A549 (cell line): ENCODE measurements around the gene TRMT61A. TPM values are rescaled to one million over a fixed set of nuclear protein-coding genes. Genes with fewer than 3 reads are reported as not detected.
A peak's percentile ranks its signal among the peaks of the same experiment; 100 is the strongest.

Experiments used
- ATAC-seq, 2 experiments: fragments of 200-7000 bp in 1 of 2; fragments of >200 bp in 1 of 2; cut with Nextera tagmentation in 1 of 2; cut with Tn5 transposase in 1 of 2; 3 replicates each; pipeline versions ENCODE4 v1.8.0 to v1.9.1; 2018 to 2020; ENCODE audit warnings: mild to moderate bottlenecking in 1 of 2, moderate library complexity in 1 of 2
- CTCF ChIA-PET: fragments of 300-600 bp; sonication (Branson Sonifier 250); formaldehyde crosslinking; extraction: SDS; loops from one replicate; lab custom pipeline; 2021; ENCODE audit warnings: antibody characterized with exemption, inconsistent platforms; lab: Yijun Ruan, JAX
- POLR2A ChIA-PET: fragments of 350-600 bp; formaldehyde crosslinking; extraction: SDS; loops from one replicate; lab custom pipeline; 2021; ENCODE audit warnings: antibody characterized with exemption, inconsistent platforms; lab: Yijun Ruan, JAX
- DNase-seq, 2 experiments: peaks; one replicate each; pipeline versions ENCODE4 v3.0.0 to v3.0.0-alpha.2; 2011 to 2016; ENCODE audit warnings: low read depth in 1 of 2, low spot score in 1 of 2
- FAIRE-seq: peaks from 2 replicates; lab custom pipeline; 2011; peaks lifted over from hg19 to GRCh38; lab: Jason Lieb, UNC
- H3K27ac ChIP-seq, 2 experiments: fragments of >200 bp; sonication (Bioruptor Twin); formaldehyde crosslinking; 3 replicates each; pipeline ENCODE4 v1.5.1; 2016 to 2017
- H3K4me1 ChIP-seq: fragments of >200 bp; sonication (Bioruptor Twin); formaldehyde crosslinking; 3 replicates; pipeline ENCODE4 v1.6.1; 2016
- H3K4me2 ChIP-seq: fragments of >200 bp; sonication (Bioruptor Twin); formaldehyde crosslinking; 3 replicates; pipeline ENCODE4 v1.6.1; 2016
- H3K4me3 ChIP-seq: fragments of >200 bp; sonication (Bioruptor Twin); formaldehyde crosslinking; 3 replicates; pipeline ENCODE4 v1.5.1; 2016
- H3K9me3 ChIP-seq: fragments of >200 bp; sonication (Bioruptor Twin); formaldehyde crosslinking; 3 replicates; pipeline ENCODE4 v1.6.1; 2016
- CBX8 ChIP-seq: fragments of 200-600 bp; sonication (generic); IDR thresholded peaks from 2 replicates; pipeline ENCODE4 v1.6.1; 2016
- CEBPB ChIP-seq, 2 experiments: fragments of >200 bp in 1 of 2; sonication (Bioruptor Twin) in 1 of 2; formaldehyde crosslinking in 1 of 2; IDR thresholded peaks; 2 replicates each; pipeline ENCODE4 v1.6.1; 2012 to 2016
- CHD2 ChIP-seq: fragments of 150-350 bp; IDR thresholded peaks from 2 replicates; pipeline ENCODE4 v1.6.1; 2014; ENCODE audit warnings: low read length; ENCODE audit not compliant: partially characterized antibody
- EHMT2 ChIP-seq: fragments of 200-600 bp; sonication (generic); IDR thresholded peaks from 2 replicates; pipeline ENCODE4 v1.6.1; 2016; ENCODE audit warnings: antibody characterized with exemption, low read depth, mild to moderate bottlenecking, moderate library complexity
- FOSL2 ChIP-seq, 2 experiments: fragments of 450-650 bp in 1 of 2; fragments of >200 bp in 1 of 2; sonication (Bioruptor Twin) in 1 of 2; formaldehyde crosslinking; IDR thresholded peaks; 2 replicates each; pipeline versions ENCODE4 v1.5.0 to v1.6.1; 2016 to 2020; ENCODE audit warnings: mild to moderate bottlenecking in 1 of 2, moderate library complexity in 1 of 2
- HES2 ChIP-seq: fragments of >200 bp; sonication (Bioruptor Twin); formaldehyde crosslinking; IDR thresholded peaks from 2 replicates; pipeline ENCODE4 v1.6.1; 2016
- HEYL ChIP-seq: fragments of 250-450 bp; sonication (Bioruptor Pico); IDR thresholded peaks from 2 replicates; pipeline ENCODE4 v1.8.0; 2021; ENCODE audit warnings: mild to moderate bottlenecking, moderate library complexity
- HOXA7 ChIP-seq: fragments of 250-450 bp; sonication (Bioruptor Pico); IDR thresholded peaks from 2 replicates; pipeline ENCODE4 v1.5.0; 2020; ENCODE audit warnings: mild to moderate bottlenecking, moderate library complexity
- JUN ChIP-seq, 2 experiments: fragments of >200 bp; sonication (Bioruptor Twin); formaldehyde crosslinking; IDR thresholded peaks; 2 replicates in 1 of 2; 3 replicates in 1 of 2; pipeline ENCODE4 v1.6.1; 2016 to 2017
- KDM5A ChIP-seq: fragments of 200-600 bp; sonication (generic); IDR thresholded peaks from 2 replicates; pipeline ENCODE4 v1.6.1; 2016; ENCODE audit warnings: antibody characterized with exemption, mild to moderate bottlenecking
- MAFK ChIP-seq: fragments of 450-650 bp; IDR thresholded peaks from 2 replicates; pipeline ENCODE4 v1.6.1; 2014; ENCODE audit not compliant: partially characterized antibody
- MAX ChIP-seq: IDR thresholded peaks from 2 replicates; pipeline ENCODE4 v1.6.1; 2012
- NFE2L2 ChIP-seq: fragments of 150-350 bp; conservative IDR thresholded peaks from 2 replicates; pipeline ENCODE4 v1.6.1; 2014; ENCODE audit warnings: low read length
- NR3C1 ChIP-seq: fragments of >200 bp; sonication (Bioruptor Twin); formaldehyde crosslinking; IDR thresholded peaks from 3 replicates; pipeline ENCODE4 v1.6.1; 2017
- PHF8 ChIP-seq: fragments of 200-600 bp; sonication (generic); IDR thresholded peaks from 2 replicates; pipeline ENCODE4 v1.6.1; 2016; ENCODE audit warnings: low read depth, mild to moderate bottlenecking, antibody characterized with exemption, moderate library complexity, borderline replicate concordance
- POLR2AphosphoS2 ChIP-seq: conservative IDR thresholded peaks from 2 replicates; pipeline ENCODE4 v1.6.1; 2012; ENCODE audit warnings: low read length, improper control_type of control experiment, inconsistent platforms
- REST ChIP-seq: fragments of 200-600 bp; sonication (generic); IDR thresholded peaks from 2 replicates; pipeline ENCODE4 v1.6.1; 2016; ENCODE audit warnings: antibody characterized with exemption, mild to moderate bottlenecking, moderate library complexity
- RFX5 ChIP-seq: fragments of 450-650 bp; IDR thresholded peaks from 2 replicates; pipeline ENCODE4 v1.7.1; 2014; ENCODE audit warnings: antibody characterized with exemption, mild to moderate bottlenecking, moderate library complexity
- SREBF2 ChIP-seq: fragments of 450-650 bp; IDR thresholded peaks from 2 replicates; pipeline ENCODE4 v1.6.1; 2014; ENCODE audit warnings: mild to moderate bottlenecking, moderate library complexity
- USF2 ChIP-seq: fragments of 450-650 bp; IDR thresholded peaks from 2 replicates; pipeline ENCODE4 v1.6.1; 2014; ENCODE audit warnings: antibody characterized with exemption
- ZC3H11A ChIP-seq: fragments of 450-650 bp; IDR thresholded peaks from 2 replicates; pipeline ENCODE4 v1.6.1; 2014; ENCODE audit warnings: antibody characterized with exemption, mild to moderate bottlenecking
- WGBS: methylation state at CpG from one replicate; pipeline ENCODE4 v1.1.6; 2017; ENCODE audit errors: missing lambda C conversion rate; 5-methylcytosine and 5-hydroxymethylcytosine counted together
- polyA plus RNA-seq, 4 experiments: library from polyadenylated mRNA; depleted of rRNA in 3 of 4; stranded (reverse); fragments of >200 nt; fragmentation: RNase III in 1 of 4; extraction: RNeasy Plus Mini Kit Qiagen cat#74134 plus additional on column Dnase treatment in 1 of 4; gene quantifications; 2 replicates in 3 of 4; 3 replicates in 1 of 4; pipeline ENCODE4 v1.2.3, GENCODE V29; 2011 to 2017

The TRMT61A gene
- polyA plus RNA-seq, 2 of the 4 experiments (the other 2 are of a cell fraction): 8.3 to 19.4 TPM

GRCh38 chr14:103540821-103541708 lies 12.1 kb downstream of the TRMT61A start:
- peaks cover 38% of the 10 kb centered on the region for H3K4me1 ChIP-seq
- ChIA-PET POLR2A (interaction anchor here (1.2 to 2.4 kb wide), 3 partner anchors 12 to 20 kb away, joined by 4 to 22 read pairs (median 6); partner anchors contain the start of genes CKB and TRMT61A), CTCF (interaction anchor here (0.6 to 28.8 kb wide), 6 partner anchors 8 to 142 kb away, joined by 3 to 489 read pairs (median 8); partner anchors contain the start of genes CKB and TRMT61A)
- no peak overlapping the region for H3K4me3 ChIP-seq
- H3K9me3 ChIP-seq: no peaks in the 10 kb centered on the region
- TF ChIP-seq EHMT2 (no peak), POLR2AphosphoS2 (no peak), HOXA7 (CRISPR knock-in tag) (peak; percentile 4; the same call in 1 of the 2 replicates), SREBF2 (no peak), REST (no peak), HES2 (no peak), MAX (peak; percentile 9; the same call in 1 of the 2 replicates), JUN (IDR thresholded peaks at IDR 0.05) (0 out of 5 replicates have a peak, but pooled peaks of 1 of the 2 experiments have one; percentile 1)
- FAIRE-seq (no peak), DNase-seq (no peak), ATAC-seq (peak; percentile 2 to 5; a peak in 4 of 6 replicates)
- WGBS: 64% methylated on average over 10 of the region's 17 CpGs
- peak overlapping the region; percentile 71 for H3K4me2 ChIP-seq
- H3K27ac ChIP-seq: peak overlapping the region; percentile 31 to 75; a peak in 4 of 6 replicates

GRCh38 chr14:103541709-103542604 lies 13.0 kb downstream of the TRMT61A start:
- FAIRE-seq (no peak), DNase-seq (no peak), ATAC-seq (peak in 1 of 2 experiments; percentile 6; a peak in 3 of 6 replicates)
- ChIA-PET POLR2A (interaction anchor here (0.8 to 2.4 kb wide), 3 partner anchors 13 to 24 kb away, joined by 3 to 22 read pairs (median 4); partner anchors contain the start of gene TRMT61A), CTCF (interaction anchor here (0.6 to 28.8 kb wide), 5 partner anchors 9 to 142 kb away, joined by 3 to 489 read pairs (median 12); partner anchors contain the start of genes CKB and TRMT61A)
- H3K4me1 ChIP-seq: peaks cover 38% of the 10 kb centered on the region
- no peaks in the 10 kb centered on the region for H3K9me3 ChIP-seq
- TF ChIP-seq REST: no peak
- no peak for TF ChIP-seq KDM5A
- no peak for TF ChIP-seq MAFK
- no peak for TF ChIP-seq FOSL2 (IDR thresholded peaks at IDR 0.05)
- TF ChIP-seq FOSL2 (CRISPR knock-in tag; IDR thresholded peaks at IDR 0.05): no peak
- no peak for TF ChIP-seq NFE2L2
- no peak for TF ChIP-seq PHF8
- TF ChIP-seq CEBPB (IDR thresholded peaks at IDR 0.05): no peak
- TF ChIP-seq RFX5: no peak
- TF ChIP-seq ZC3H11A: no peak
- TF ChIP-seq CHD2: no peak
- no peak for TF ChIP-seq NR3C1
- no peak for TF ChIP-seq USF2
- TF ChIP-seq HEYL (CRISPR knock-in tag): no peak
- no peak for TF ChIP-seq CBX8
- peak overlapping the region; percentile 71 for H3K4me2 ChIP-seq
- H3K27ac ChIP-seq: peak overlapping the region; percentile 31 to 75; a peak in 4 of 6 replicates
- 83% methylated on average over 29 of the region's 33 CpGs for WGBS
- H3K4me3 ChIP-seq: no peak overlapping the region
